DMS 273 (cell line): Measurements from ENCODE around the gene MED15.
A peak's percentile ranks its signal among the peaks of the same experiment; 100 is the strongest.
"Not testable (repeated sequence)": the region's sequence is repeated elsewhere in the genome, so short reads cannot be mapped to it uniquely, and the experiment has no call there.

ENCODE experiments used
- DNase-seq: peaks from one replicate; lab custom pipeline; 2025; ENCODE audit not compliant: unreplicated experiment; lab: John Stamatoyannopoulos, UW

MED15 gene

GRCh38 chr22:20531154-20531403 lies 23.7 kb downstream of the MED15 start:
- DNase-seq = no peak

GRCh38 chr22:20531404-20532201 lies 24.2 kb downstream of the MED15 start:
- peak; percentile 69 for DNase-seq

- no peak for DNase-seq
Measured at GRCh38 chr22:20532256-20532993, 25.0 kb downstream of the MED15 start.

- no peak for DNase-seq
Measured at GRCh38 chr22:20533095-20533878, 25.9 kb downstream of the MED15 start.

- no peak for DNase-seq
Measured at GRCh38 chr22:20533879-20534265, 26.5 kb downstream of the MED15 start.

GRCh38 chr22:20536590-20537324 lies 29.3 kb downstream of the MED15 start:
- peak; percentile 72 for DNase-seq

- no peak for DNase-seq
Measured at GRCh38 chr22:20537325-20537756, 29.9 kb downstream of the MED15 start.

GRCh38 chr22:20537983-20538382 lies 30.6 kb downstream of the MED15 start:
- DNase-seq = no peak

- not testable (repeated sequence) for DNase-seq
Measured at GRCh38 chr22:20538875-20539274, 31.5 kb downstream of the MED15 start.

GRCh38 chr22:20542055-20542454 lies 34.6 kb downstream of the MED15 start:
- no peak for DNase-seq

- DNase-seq = no peak
Measured at GRCh38 chr22:20542736-20543135, 35.3 kb downstream of the MED15 start.

GRCh38 chr22:20545318-20545634 lies 37.9 kb downstream of the MED15 start:
- DNase-seq = not testable (repeated sequence)

GRCh38 chr22:20545681-20546521 lies 38.5 kb downstream of the MED15 start:
- DNase-seq = no peak

GRCh38 chr22:20546541-20546950 lies 39.1 kb downstream of the MED15 start:
- peak; percentile 24 for DNase-seq

GRCh38 chr22:20547029-20547428 lies 39.6 kb downstream of the MED15 start:
- no peak for DNase-seq

- DNase-seq = no peak
Measured at GRCh38 chr22:20548806-20549205, 41.4 kb downstream of the MED15 start.

GRCh38 chr22:20549232-20549841 lies 41.9 kb downstream of the MED15 start:
- DNase-seq = peak; percentile 91

GRCh38 chr22:20550057-20550817 lies 42.8 kb downstream of the MED15 start:
- DNase-seq = no peak
